KMS-11 (cell line): Measurements from ENCODE around the gene NMD3.

Source experiments
- H2AFZ ChIP-seq: fragments of 200-600 bp; sonication (generic); 2 replicates; pipeline ENCODE4 v1.6.1; 2016; ENCODE audit warnings: antibody characterized with exemption, mixed run types, low read depth
- H3K27ac ChIP-seq: fragments of 200-600 bp; sonication (generic); 2 replicates; pipeline ENCODE4 v1.6.1; 2016; ENCODE audit warnings: mild to moderate bottlenecking, mixed run types
- H3K27me3 ChIP-seq: fragments of 200-600 bp; sonication (generic); 2 replicates; pipeline ENCODE4 v1.6.1; 2017; ENCODE audit warnings: mild to moderate bottlenecking, low read depth, mixed run types, moderate library complexity; ENCODE audit not compliant: insufficient read depth
- H3K36me3 ChIP-seq: fragments of 200-600 bp; sonication (generic); 2 replicates; pipeline ENCODE4 v1.6.1; 2017; ENCODE audit warnings: mild to moderate bottlenecking, mixed run types; ENCODE audit not compliant: insufficient read depth
- H3K4me1 ChIP-seq: fragments of 200-600 bp; sonication (generic); 2 replicates; pipeline ENCODE4 v1.6.1; 2016; ENCODE audit warnings: mild to moderate bottlenecking, low read depth, mixed run types; ENCODE audit not compliant: poor library complexity, severe bottlenecking
- H3K4me2 ChIP-seq: fragments of 200-600 bp; sonication (generic); 2 replicates; pipeline ENCODE4 v1.7.0; 2016; ENCODE audit warnings: mild to moderate bottlenecking, mixed run types
- H3K4me3 ChIP-seq: fragments of 200-600 bp; sonication (generic); IDR thresholded peaks from 2 replicates; pipeline ENCODE4 v1.6.1; 2017; ENCODE audit warnings: low read depth, low read length, mixed read lengths; ENCODE audit not compliant: insufficient read depth
- H3K79me2 ChIP-seq: fragments of 200-600 bp; sonication (generic); 2 replicates; pipeline ENCODE4 v1.6.1; 2016; ENCODE audit warnings: low read depth, mixed run types; ENCODE audit not compliant: insufficient read depth
- H3K9ac ChIP-seq: fragments of 200-600 bp; sonication (generic); 2 replicates; pipeline ENCODE4 v1.6.1; 2016; ENCODE audit warnings: mild to moderate bottlenecking, mixed run types
- H4K20me1 ChIP-seq: fragments of 200-600 bp; sonication (generic); 2 replicates; pipeline ENCODE4 v1.6.1; 2016; ENCODE audit warnings: mild to moderate bottlenecking, mixed run types; ENCODE audit not compliant: insufficient read depth
- CTCF ChIP-seq: fragments of 200-600 bp; sonication (generic); conservative IDR thresholded peaks from 2 replicates; pipeline ENCODE4 v1.6.1; 2017; ENCODE audit warnings: low read depth, mild to moderate bottlenecking, antibody characterized with exemption, low read length, moderate library complexity, mixed read lengths

Gene NMD3

GRCh38 chr3:161187046-161187445 is 34.1 kb upstream of the NMD3 start:
- H3K4me3 ChIP-seq, result no peak overlapping the region
- H3K9ac ChIP-seq, result no peak overlapping the region
- no peaks in the 10 kb centered on the region for H3K27me3 ChIP-seq
- H3K27ac ChIP-seq, result no peak overlapping the region
- no peak for TF ChIP-seq CTCF
- H3K4me2 ChIP-seq, result no peak overlapping the region
- no peak overlapping the region for H2AFZ ChIP-seq
- H3K79me2 ChIP-seq, result no peaks in the 10 kb centered on the region
- H3K4me1 ChIP-seq, result no peaks in the 10 kb centered on the region
- no peaks in the 10 kb centered on the region for H4K20me1 ChIP-seq
- no peaks in the 10 kb centered on the region for H3K36me3 ChIP-seq

GRCh38 chr3:161197855-161198850 is 23.0 kb upstream of the NMD3 start:
- H3K4me2 ChIP-seq, result no peak overlapping the region
- no peaks in the 10 kb centered on the region for H3K27me3 ChIP-seq
- H3K4me1 ChIP-seq, result no peaks in the 10 kb centered on the region
- H2AFZ ChIP-seq, result no peak overlapping the region
- H3K79me2 ChIP-seq, result no peaks in the 10 kb centered on the region
- no peak for TF ChIP-seq CTCF
- H3K4me3 ChIP-seq, result no peak overlapping the region
- no peaks in the 10 kb centered on the region for H4K20me1 ChIP-seq
- H3K9ac ChIP-seq, result no peak overlapping the region
- no peak overlapping the region for H3K27ac ChIP-seq
- no peaks in the 10 kb centered on the region for H3K36me3 ChIP-seq

- Histone ChIP-seq H3K9ac (no peak overlapping the region), H3K4me3 (no peak overlapping the region), H3K4me1 (no peaks in the 10 kb centered on the region), H3K27ac (no peak overlapping the region), H3K27me3 (no peaks in the 10 kb centered on the region), H2AFZ (no peak overlapping the region), H3K36me3 (no peaks in the 10 kb centered on the region), H3K79me2 (no peaks in the 10 kb centered on the region), H3K4me2 (no peak overlapping the region), H4K20me1 (no peaks in the 10 kb centered on the region)
- TF ChIP-seq CTCF, result no peak
These were observed 21.2 kb upstream of the NMD3 start for GRCh38 chr3:161199926-161200325.

GRCh38 chr3:161203485-161204098 is 17.5 kb upstream of the NMD3 start:
- Histone ChIP-seq H3K79me2 (no peaks in the 10 kb centered on the region), H3K4me1 (no peaks in the 10 kb centered on the region), H3K36me3 (no peaks in the 10 kb centered on the region), H3K9ac (no peak overlapping the region), H3K27me3 (no peaks in the 10 kb centered on the region), H3K27ac (no peak overlapping the region), H3K4me3 (no peak overlapping the region), H4K20me1 (no peaks in the 10 kb centered on the region), H3K4me2 (no peak overlapping the region), H2AFZ (no peak overlapping the region)
- no peak for TF ChIP-seq CTCF
